GM12878 (cell line): ENCODE results near the gene SYCP2. TPM values are rescaled to one million over a fixed set of nuclear protein-coding genes. Genes with fewer than 3 reads are reported as not detected.
A peak's percentile ranks its signal among the peaks of the same experiment; 100 is the strongest.

ENCODE experiments used
- ATAC-seq: fragments of 200-7000 bp; cut with Tn5 transposase; 3 replicates; pipeline ENCODE4 v1.9.1; 2020; ENCODE audit warnings: mild to moderate bottlenecking, moderate library complexity
- BruUV-seq: library from RNA; stranded (reverse); fragments of 400-500 nt; replicated peaks from 2 replicates; lab custom pipeline; 2021; lab: Mats Ljungman, UMichigan
- CTCF ChIA-PET: fragments of 300-600 bp; sonication (Branson Sonifier 250); formaldehyde crosslinking; extraction: SDS; loops from one replicate; lab custom pipeline; 2021; ENCODE audit warnings: inconsistent platforms; lab: Yijun Ruan, JAX
- POLR2A ChIA-PET: fragments of 350-600 bp; formaldehyde crosslinking; extraction: SDS; loops from one replicate; lab custom pipeline; 2021; ENCODE audit warnings: inconsistent platforms; lab: Charles Lee
- RAD21 ChIA-PET: fragments of 300-600 bp; sonication (Branson Sonifier 250); formaldehyde crosslinking; loops from one replicate; lab custom pipeline; 2023; ENCODE audit warnings: antibody characterized with exemption; ENCODE audit not compliant: unreplicated experiment; lab: Charles Lee
- SMC1A ChIA-PET: fragments of 300-600 bp; sonication (Branson Sonifier 250); formaldehyde crosslinking; loops from one replicate; lab custom pipeline; 2023; ENCODE audit not compliant: unreplicated experiment, uncharacterized antibody; lab: Charles Lee
- DNase-seq: peaks from one replicate; pipeline ENCODE4 v3.0.0-alpha.2; 2011; ENCODE audit warnings: low read depth, low spot score
- FAIRE-seq: peaks from 3 replicates; lab custom pipeline; 2011; peaks lifted over from hg19 to GRCh38; lab: Jason Lieb, UNC
- H2AFZ ChIP-seq: 2 replicates; pipeline ENCODE4 v1.6.0; 2011; ENCODE audit warnings: low read depth, low read length, control low read depth; ENCODE audit not compliant: control insufficient read depth
- H3K27ac ChIP-seq: 2 replicates; pipeline ENCODE4 v1.5.1; 2011; ENCODE audit warnings: control low read depth; ENCODE audit not compliant: control insufficient read depth, insufficient read depth
- H3K27me3 ChIP-seq, 2 experiments: replicated peaks in 1 of 2; 2 replicates each; pipeline versions ENCODE4 v1.6.0 to v1.6.1; 2011; ENCODE audit warnings: low read length in 1 of 2; ENCODE audit not compliant: control insufficient read depth in 2 of 2, insufficient read depth in 2 of 2
- H3K36me3 ChIP-seq, 2 experiments: 2 replicates each; pipeline ENCODE4 v1.5.1; 2011; ENCODE audit warnings: low read length in 1 of 2; ENCODE audit not compliant: control insufficient read depth in 2 of 2, insufficient read depth in 2 of 2
- H3K4me1 ChIP-seq: 2 replicates; pipeline ENCODE4 v1.6.1; 2011; ENCODE audit warnings: mild to moderate bottlenecking, low read length, moderate library complexity, mixed read lengths; ENCODE audit not compliant: control insufficient read depth, insufficient read depth
- H3K4me2 ChIP-seq: 2 replicates; pipeline ENCODE4 v1.6.0; 2011; ENCODE audit warnings: control low read depth; ENCODE audit not compliant: control insufficient read depth, insufficient read depth
- H3K4me3 ChIP-seq: fragments of 200-600 bp; sonication (generic); 2 replicates; pipeline ENCODE4 v1.5.1; 2016
- H3K79me2 ChIP-seq: 2 replicates; pipeline ENCODE4 v1.6.0; 2011; ENCODE audit warnings: low read length; ENCODE audit not compliant: control insufficient read depth, insufficient read depth
- H3K9ac ChIP-seq: 2 replicates; pipeline ENCODE4 v1.8.0; 2011; ENCODE audit warnings: low read length, control low read depth, mixed read lengths; ENCODE audit not compliant: control insufficient read depth, insufficient read depth
- H3K9me3 ChIP-seq: replicated peaks from 3 replicates; pipeline ENCODE4 v1.5.1; 2011; ENCODE audit warnings: mild to moderate bottlenecking, low read length; ENCODE audit not compliant: control insufficient read depth, insufficient read depth
- H4K20me1 ChIP-seq: 2 replicates; pipeline ENCODE4 v1.6.0; 2011; ENCODE audit not compliant: control insufficient read depth, insufficient read depth
- BMI1 ChIP-seq: fragments of 450-650 bp; IDR thresholded peaks from 2 replicates; pipeline ENCODE4 v1.6.1; 2016; ENCODE audit warnings: mild to moderate bottlenecking, moderate library complexity, borderline replicate concordance
- ESRRA ChIP-seq: IDR thresholded peaks from 2 replicates; pipeline ENCODE4 v1.6.1; 2012; ENCODE audit warnings: mild to moderate bottlenecking, low read length, improper control_type of control experiment
- RELA ChIP-seq: fragments of 450-650 bp; IDR thresholded peaks from 2 replicates; pipeline ENCODE4 v1.8.0; 2014; ENCODE audit warnings: borderline replicate concordance; ENCODE audit not compliant: partially characterized antibody
- SP1 ChIP-seq: IDR thresholded peaks from one replicate; pipeline ENCODE4 v1.6.1; 2011; ENCODE audit warnings: low read depth, low read length
- SREBF2 ChIP-seq: IDR thresholded peaks from 2 replicates; pipeline ENCODE4 v1.6.1; 2012; ENCODE audit warnings: mild to moderate bottlenecking, low read length
- TARDBP ChIP-seq: IDR thresholded peaks from 2 replicates; pipeline ENCODE4 v1.6.1; 2016; ENCODE audit warnings: borderline replicate concordance
- ZNF384 ChIP-seq: IDR thresholded peaks from 2 replicates; pipeline ENCODE4 v1.6.1; 2012; ENCODE audit warnings: low read depth, mild to moderate bottlenecking, low read length, improper control_type of control experiment, borderline replicate concordance
- WGBS: methylation state at CpG from one replicate; pipeline ENCODE4 v1.1.6; 2016; ENCODE audit warnings: low lambda C conversion rate; ENCODE audit not compliant: insufficient replicate concordance, insufficient coverage; ENCODE audit errors: missing lambda C conversion rate; 5-methylcytosine and 5-hydroxymethylcytosine counted together
- in situ Hi-C: fragments of 300-500 bp; cut with MboI; formaldehyde crosslinking; loops from 9 replicates; pipeline ENCODE4 v1.14.3; 2018; ENCODE audit warnings: mixed read lengths
- intact Hi-C: fragments of 100-400 bp; cut with micrococcal nuclease; formaldehyde crosslinking; loops from one replicate; pipeline ENCODE4 v1.14.2; 2022; ENCODE audit not compliant: unreplicated experiment
- polyA plus RNA-seq, 11 experiments: library from polyadenylated mRNA; depleted of rRNA in 4 of 11; unstranded in 6 of 11; stranded (reverse) in 5 of 11; fragments of >200 nt; fragmentation: Nextera tagmentation in 4 of 11; fragmentation: Illumina TruSeq in 1 of 11; extraction: Ambion mirVana in 4 of 11; extraction: Trizol in 1 of 11; gene quantifications; 1 replicate in 1 of 11; 2 replicates in 10 of 11; pipeline versions ENCODE4 v1.2.1 to v1.2.3, GENCODE V29; 2011 to 2016; ENCODE audit warnings: inconsistent platforms in 2 of 11, missing spikeins in 2 of 11, low read depth in 1 of 11
- total RNA-seq, 4 experiments: library from RNA; depleted of rRNA in 3 of 4; stranded (reverse); fragments of >200 nt in 3 of 4; fragmentation: Illumina TruSeq in 1 of 4; extraction: Trizol in 1 of 4; gene quantifications; 2 replicates each; pipeline versions ENCODE4 v1.2.1 to v1.2.3, GENCODE V29; 2013 to 2021
- TF ChIP-seq, protein P1 (sequence below): IDR thresholded peaks from 2 replicates; pipeline ENCODE4 v1.6.1; 2012; ENCODE audit warnings: low read length, inconsistent platforms

The SYCP2 gene
- total and polyA plus RNA-seq, 10 of the 15 experiments (the other 5 are each of a cell fraction or from before 2014, with no cell fraction given): 0.01 to 0.18 (median 0.09) TPM; not detected in 2

GRCh38 chr20:59938221-59938620 lies 4.8 kb upstream of the SYCP2 start (continued):
- TF ChIP-seq, protein P1, sequence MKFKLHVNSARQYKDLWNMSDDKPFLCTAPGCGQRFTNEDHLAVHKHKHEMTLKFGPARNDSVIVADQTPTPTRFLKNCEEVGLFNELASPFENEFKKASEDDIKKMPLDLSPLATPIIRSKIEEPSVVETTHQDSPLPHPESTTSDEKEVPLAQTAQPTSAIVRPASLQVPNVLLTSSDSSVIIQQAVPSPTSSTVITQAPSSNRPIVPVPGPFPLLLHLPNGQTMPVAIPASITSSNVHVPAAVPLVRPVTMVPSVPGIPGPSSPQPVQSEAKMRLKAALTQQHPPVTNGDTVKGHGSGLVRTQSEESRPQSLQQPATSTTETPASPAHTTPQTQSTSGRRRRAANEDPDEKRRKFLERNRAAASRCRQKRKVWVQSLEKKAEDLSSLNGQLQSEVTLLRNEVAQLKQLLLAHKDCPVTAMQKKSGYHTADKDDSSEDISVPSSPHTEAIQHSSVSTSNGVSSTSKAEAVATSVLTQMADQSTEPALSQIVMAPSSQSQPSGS: no peak
- TF ChIP-seq SREBF2: no peak
- TF ChIP-seq, all 136 proteins: peak for 0

- no peak overlapping the region for H3K4me3 ChIP-seq
- ChIA-PET POLR2A (interaction anchor here (0.6 kb wide), 1 partner anchor 332 kb away, joined by 4 read pairs; no protein-coding TSS in a partner anchor), RAD21 (interaction anchor here (1.4 kb wide), 1 partner anchor 10 kb away, joined by 3 read pairs; no protein-coding TSS in a partner anchor), SMC1A (interaction anchor here (1.4 kb wide), 2 partner anchors 9 to 10 kb away, joined by 3 to 6 read pairs; no protein-coding TSS in a partner anchor), CTCF (interaction anchor here (0.7 to 9.5 kb wide), 5 partner anchors 10 to 1188 kb away, joined by 4 to 173 read pairs (median 5); no protein-coding TSS in a partner anchor)
- ATAC-seq (no peak), DNase-seq (no peak), FAIRE-seq (no peak)
- H3K36me3 ChIP-seq: no peaks in the 10 kb centered on the region
- H3K27ac ChIP-seq: no peak overlapping the region
- no peaks in the 10 kb centered on the region for H4K20me1 ChIP-seq
- H3K4me1 ChIP-seq: peaks cover 10% of the 10 kb centered on the region
- TF ChIP-seq BMI1: no peak
- TF ChIP-seq TARDBP: no peak
- TF ChIP-seq ZNF384: no peak
- no peak for TF ChIP-seq RELA
- TF ChIP-seq SP1: no peak
- TF ChIP-seq ESRRA: no peak
- peaks cover 14% of the 10 kb centered on the region for H3K79me2 ChIP-seq
- in situ Hi-C loops (no loop called here), intact Hi-C loops (no loop called here)
- no peak overlapping the region for H3K9ac ChIP-seq
- WGBS: 66% methylated on average over 3 of the region's 3 CpGs
- no peak overlapping the region for H3K4me2 ChIP-seq
- no peaks in the 10 kb centered on the region for H3K27me3 ChIP-seq
- no peak overlapping the region for H2AFZ ChIP-seq
- no peaks in the 10 kb centered on the region for H3K9me3 ChIP-seq
- BruUV-seq: TSS peak; percentile 75
Measured at GRCh38 chr20:59937150-59937549, 3.7 kb upstream of the SYCP2 start.
